Stimulated activated effector memory CD8-positive, alpha-beta T cell treated with anti-CD3 and anti-CD28 coated beads, Interleukin-12 subunit alpha, Interleukin-12 subunit beta, amount 100 ng/mL, for 72 hours (primary cell): Measurements from ENCODE around the gene SOX6.

Experiments used
- ATAC-seq: fragments of 150-1000 bp; cut with Tn5 transposase; 2 replicates; pipeline ENCODE4 v1.10.0; 2021
- DNase-seq, 2 donors: peaks; one replicate each; pipeline ENCODE4 v3.0.0; 2021 to 2022; ENCODE audit warnings: low spot score in 2 of 2
- H3K27ac Mint-ChIP-seq: one replicate; pipeline ENCODE4 v1.8.0; 2022; ENCODE audit warnings: mild to moderate bottlenecking, mixed read lengths
- H3K36me3 Mint-ChIP-seq: one replicate; pipeline ENCODE4 v1.8.0; 2022; ENCODE audit warnings: mild to moderate bottlenecking, mixed read lengths
- H3K4me1 Mint-ChIP-seq: one replicate; pipeline ENCODE4 v1.8.0; 2022; ENCODE audit warnings: mixed read lengths
- H3K4me3 Mint-ChIP-seq: one replicate; pipeline ENCODE4 v1.8.0; 2022; ENCODE audit warnings: mild to moderate bottlenecking, mixed read lengths
- H3K9me3 Mint-ChIP-seq: one replicate; pipeline ENCODE4 v1.8.0; 2022; ENCODE audit warnings: mixed read lengths

SOX6 gene

DNA sequence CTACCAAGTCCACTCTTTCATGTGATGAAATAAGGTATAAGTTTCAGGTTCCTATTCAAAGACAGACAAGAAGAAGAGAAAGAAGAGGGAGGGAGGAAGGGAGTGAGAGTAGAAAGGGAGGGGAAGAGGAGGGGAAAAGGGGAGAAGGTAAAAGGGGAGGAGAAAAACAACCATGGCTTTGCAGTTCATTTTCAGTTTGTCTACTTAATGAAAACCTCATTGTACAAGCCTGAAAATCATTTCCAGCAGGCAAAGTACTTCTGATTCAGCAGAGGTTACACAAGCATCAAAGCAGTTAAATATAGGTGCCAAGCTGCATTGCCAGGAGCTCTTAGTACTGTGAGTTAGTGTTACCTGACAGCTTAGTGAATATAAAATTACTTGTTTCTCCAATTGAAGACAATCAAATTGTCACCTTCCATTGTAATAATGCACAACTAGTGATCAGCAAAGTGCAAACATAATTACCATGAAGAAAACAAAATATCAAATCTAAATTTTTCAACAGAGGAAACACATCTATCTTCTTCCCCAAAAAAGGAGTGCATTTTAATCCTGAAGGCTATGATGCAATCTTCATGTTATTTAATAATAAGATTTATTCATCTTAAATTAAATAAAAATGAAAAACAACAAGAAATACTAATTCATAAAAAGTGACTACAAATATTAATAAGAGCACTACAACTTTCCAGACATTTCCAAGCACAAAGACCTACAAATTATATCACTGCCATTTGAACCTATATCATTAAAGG is 8.2 kb downstream of the SOX6 start:
- Mint-ChIP-seq H3K9me3 (peaks cover 13% of the 10 kb centered on the region), H3K27ac (no peak overlapping the region), H3K4me3 (no peak overlapping the region), H3K36me3 (no peaks in the 10 kb centered on the region), H3K4me1 (no peaks in the 10 kb centered on the region)
- ATAC-seq (no peak), DNase-seq (no peak)

DNA sequence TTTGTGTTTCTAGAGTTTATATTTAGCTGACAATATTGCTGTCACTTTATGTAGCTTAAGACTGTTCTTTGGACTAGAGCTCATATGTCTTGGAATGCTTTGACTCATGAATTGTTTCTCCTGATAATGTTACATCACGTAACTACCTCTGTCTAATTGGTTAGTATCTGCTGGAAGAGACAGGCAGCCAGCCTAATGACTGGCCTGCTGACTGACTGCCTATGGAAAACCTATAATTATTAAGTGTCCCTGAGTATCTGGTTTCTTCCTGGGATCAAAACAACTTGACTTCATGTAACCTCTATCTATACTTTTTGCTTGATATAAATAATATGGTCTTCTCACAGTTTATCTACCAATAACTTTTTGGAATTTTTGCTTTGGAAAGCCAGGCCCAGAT is 9.4 kb downstream of the SOX6 start:
- no peak for ATAC-seq
- Mint-ChIP-seq H3K36me3 (no peaks in the 10 kb centered on the region), H3K9me3 (peaks cover 13% of the 10 kb centered on the region), H3K4me1 (no peaks in the 10 kb centered on the region), H3K4me3 (no peak overlapping the region), H3K27ac (no peak overlapping the region)
- DNase-seq = no peak

- Mint-ChIP-seq H3K27ac (no peak overlapping the region), H3K9me3 (peaks cover 14% of the 10 kb centered on the region), H3K4me1 (no peaks in the 10 kb centered on the region), H3K4me3 (no peak overlapping the region), H3K36me3 (no peaks in the 10 kb centered on the region)
- no peak for DNase-seq
- no peak for ATAC-seq
These were observed 14.5 kb downstream of the SOX6 start for GRCh38 chr11:16341853-16342252.

- no peaks in the 10 kb centered on the region for H3K4me1 Mint-ChIP-seq
- ATAC-seq = no peak
- H3K4me3 Mint-ChIP-seq = no peak overlapping the region
- H3K36me3 Mint-ChIP-seq = no peaks in the 10 kb centered on the region
- no peak overlapping the region for H3K27ac Mint-ChIP-seq
- peaks cover 14% of the 10 kb centered on the region for H3K9me3 Mint-ChIP-seq
- DNase-seq = no peak
These were observed 18.0 kb downstream of the SOX6 start for GRCh38 chr11:16338393-16338792.

GRCh38 chr11:16337421-16338213 is 18.7 kb downstream of the SOX6 start:
- Mint-ChIP-seq H3K4me1 (no peaks in the 10 kb centered on the region), H3K4me3 (no peak overlapping the region), H3K36me3 (no peaks in the 10 kb centered on the region), H3K27ac (no peak overlapping the region), H3K9me3 (peaks cover 14% of the 10 kb centered on the region)
- ATAC-seq (no peak), DNase-seq (no peak)

DNA sequence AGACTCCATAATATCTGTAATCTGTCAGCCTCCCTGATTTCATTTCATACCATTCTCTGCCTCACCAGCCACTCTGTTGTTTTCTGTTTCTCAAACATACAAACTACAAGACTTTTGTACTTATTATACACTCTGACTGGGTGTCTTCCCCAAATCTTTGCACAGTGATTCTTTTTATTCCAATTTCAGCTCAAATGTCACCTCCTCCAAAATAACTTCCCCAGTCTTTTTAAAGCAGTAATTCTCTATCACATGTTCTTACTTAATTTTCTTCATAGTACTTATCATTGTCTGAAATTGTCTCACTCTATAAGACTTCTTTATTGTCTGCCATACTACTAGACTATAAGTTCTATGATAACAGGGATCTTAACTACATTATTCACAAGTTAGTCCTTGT is 19.6 kb downstream of the SOX6 start:
- H3K4me3 Mint-ChIP-seq = no peak overlapping the region
- DNase-seq (no peak), ATAC-seq (no peak)
- H3K27ac Mint-ChIP-seq = no peak overlapping the region
- no peaks in the 10 kb centered on the region for H3K4me1 Mint-ChIP-seq
- peaks cover 14% of the 10 kb centered on the region for H3K9me3 Mint-ChIP-seq
- H3K36me3 Mint-ChIP-seq = no peaks in the 10 kb centered on the region

GRCh38 chr11:16336204-16336603 is 20.1 kb downstream of the SOX6 start:
- ATAC-seq = no peak
- H3K27ac Mint-ChIP-seq = no peak overlapping the region
- no peak for DNase-seq
- no peaks in the 10 kb centered on the region for H3K36me3 Mint-ChIP-seq
- peaks cover 14% of the 10 kb centered on the region for H3K9me3 Mint-ChIP-seq
- no peaks in the 10 kb centered on the region for H3K4me1 Mint-ChIP-seq
- H3K4me3 Mint-ChIP-seq = no peak overlapping the region

DNA sequence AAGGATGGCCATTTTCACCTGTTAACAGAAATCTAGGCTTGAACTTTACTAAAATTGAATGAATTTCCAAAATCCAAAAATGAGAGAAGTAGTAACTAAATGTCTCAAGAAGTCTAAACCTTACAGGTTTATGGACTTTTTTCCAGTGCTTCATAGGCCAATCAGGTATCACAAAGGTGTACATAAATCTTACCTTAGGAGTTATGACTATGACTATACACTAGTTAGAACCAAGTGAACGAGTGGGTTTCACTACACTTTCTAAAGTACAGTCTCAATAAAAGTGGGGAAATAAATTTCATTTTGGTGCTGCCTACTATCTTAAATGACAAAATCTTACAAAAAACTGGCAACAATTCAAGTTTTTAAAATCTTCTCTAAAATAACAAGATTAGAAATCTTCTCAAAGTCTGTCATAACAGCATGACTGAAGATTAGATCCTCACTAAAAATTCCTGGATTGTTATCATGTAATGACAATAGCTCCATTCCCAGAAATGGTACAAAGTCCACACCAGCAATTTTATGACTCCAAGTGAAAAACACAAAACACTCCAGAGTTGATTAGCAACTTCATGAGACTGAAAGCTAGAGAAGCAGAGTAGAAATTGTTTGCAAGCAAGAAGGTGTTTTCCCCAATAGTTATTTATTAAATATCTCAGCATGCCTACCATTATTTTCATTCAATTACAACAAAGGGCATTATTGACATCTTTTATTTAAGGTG is 20.9 kb downstream of the SOX6 start:
- H3K27ac Mint-ChIP-seq = no peak overlapping the region
- H3K36me3 Mint-ChIP-seq = no peaks in the 10 kb centered on the region
- no peak for DNase-seq
- H3K4me1 Mint-ChIP-seq = no peaks in the 10 kb centered on the region
- ATAC-seq = no peak
- peaks cover 14% of the 10 kb centered on the region for H3K9me3 Mint-ChIP-seq
- H3K4me3 Mint-ChIP-seq = no peak overlapping the region

DNA sequence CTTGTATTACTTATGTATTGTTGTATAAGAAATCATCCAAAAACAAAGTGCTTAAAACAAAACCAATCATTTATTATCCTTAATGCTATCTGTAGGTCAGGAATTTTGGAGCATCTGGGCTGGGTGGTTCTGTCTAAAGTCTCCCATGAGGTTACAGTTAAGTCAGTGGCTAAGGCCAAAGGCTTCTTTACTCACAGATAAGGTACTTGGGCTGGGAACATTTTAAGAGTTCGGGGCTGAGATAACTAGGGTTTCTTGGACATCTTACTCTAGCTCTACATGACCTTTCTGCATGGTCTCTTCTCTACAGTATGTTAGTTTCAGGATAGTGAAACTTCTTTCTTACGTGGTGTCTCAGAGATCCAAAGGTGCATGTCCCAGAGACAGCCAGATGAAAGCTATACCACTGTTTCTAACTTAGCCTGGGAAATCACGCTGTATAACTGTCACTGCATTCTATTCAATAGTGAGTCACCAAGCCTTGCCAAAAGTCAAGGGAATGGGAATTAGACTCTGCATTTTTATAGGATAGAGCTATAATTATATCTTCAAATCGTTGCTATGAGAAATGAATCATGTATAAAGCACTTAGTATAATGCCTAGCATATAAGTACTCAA is 29.6 kb downstream of the SOX6 start:
- ATAC-seq (no peak), DNase-seq (no peak)
- Mint-ChIP-seq H3K36me3 (no peaks in the 10 kb centered on the region), H3K4me1 (no peaks in the 10 kb centered on the region), H3K4me3 (no peak overlapping the region), H3K27ac (no peak overlapping the region), H3K9me3 (peaks cover 7% of the 10 kb centered on the region)

DNA sequence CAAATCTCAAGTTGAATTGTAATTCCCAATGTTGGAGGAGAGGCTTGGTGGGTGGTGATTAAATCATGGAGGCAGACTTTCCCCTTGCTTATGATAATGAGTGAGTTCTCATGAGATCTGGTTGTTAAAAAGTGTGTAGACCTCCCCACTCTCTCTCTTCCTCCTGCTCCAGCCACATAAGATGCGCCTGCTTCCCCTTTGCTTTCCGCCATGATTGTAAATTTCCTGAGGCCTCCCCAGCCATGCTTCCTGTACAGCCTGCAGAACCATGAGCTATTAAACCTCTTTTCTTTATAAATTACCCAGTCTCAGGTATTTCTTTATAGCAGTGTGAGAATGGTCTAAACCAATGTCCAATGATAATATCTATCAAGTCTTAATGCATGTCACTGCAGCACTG is 34.2 kb downstream of the SOX6 start:
- H3K27ac Mint-ChIP-seq = no peak overlapping the region
- DNase-seq (no peak), ATAC-seq (no peak)
- H3K4me3 Mint-ChIP-seq = no peak overlapping the region
- H3K4me1 Mint-ChIP-seq = no peaks in the 10 kb centered on the region
- H3K36me3 Mint-ChIP-seq = no peaks in the 10 kb centered on the region
- peaks cover 9% of the 10 kb centered on the region for H3K9me3 Mint-ChIP-seq

- DNase-seq (no peak), ATAC-seq (no peak)
- H3K4me1 Mint-ChIP-seq = no peaks in the 10 kb centered on the region
- no peak overlapping the region for H3K27ac Mint-ChIP-seq
- H3K4me3 Mint-ChIP-seq = no peak overlapping the region
- peaks cover 9% of the 10 kb centered on the region for H3K9me3 Mint-ChIP-seq
- no peaks in the 10 kb centered on the region for H3K36me3 Mint-ChIP-seq
These were observed 35.2 kb downstream of the SOX6 start for GRCh38 chr11:16321148-16321547.

GRCh38 chr11:16318320-16318719 is 38.0 kb downstream of the SOX6 start:
- Mint-ChIP-seq H3K27ac (no peak overlapping the region), H3K9me3 (peaks cover 9% of the 10 kb centered on the region), H3K4me3 (no peak overlapping the region), H3K4me1 (no peaks in the 10 kb centered on the region), H3K36me3 (no peaks in the 10 kb centered on the region)
- ATAC-seq = no peak
- DNase-seq = no peak

DNA sequence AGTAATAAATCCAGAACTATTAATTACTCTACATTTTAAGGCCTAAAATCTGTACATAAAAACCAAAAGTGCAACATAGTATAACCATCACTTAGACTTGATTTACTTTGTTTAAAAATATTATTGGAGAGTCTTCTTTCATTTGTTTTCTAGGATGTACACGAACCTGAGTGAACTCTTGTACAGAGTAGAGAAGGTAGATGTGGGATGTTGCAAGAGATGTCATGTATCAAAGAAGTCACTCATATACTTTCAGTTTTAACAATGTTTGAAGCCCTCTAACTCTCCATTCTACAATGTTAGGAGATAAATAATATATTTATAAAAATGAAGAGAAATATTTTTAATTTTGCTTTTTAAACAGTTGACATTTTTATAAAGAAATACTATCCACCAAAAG is 38.6 kb downstream of the SOX6 start:
- DNase-seq = no peak

GRCh38 chr11:16313846-16314245 is 42.5 kb downstream of the SOX6 start:
- no peak for DNase-seq
- ATAC-seq = no peak
- H3K4me1 Mint-ChIP-seq = no peaks in the 10 kb centered on the region
- no peak overlapping the region for H3K27ac Mint-ChIP-seq
- peaks cover 3% of the 10 kb centered on the region for H3K9me3 Mint-ChIP-seq
- H3K36me3 Mint-ChIP-seq = no peaks in the 10 kb centered on the region
- H3K4me3 Mint-ChIP-seq = no peak overlapping the region

More for the DNA sequence above, 38.6 kb downstream of the SOX6 start:
- no peak overlapping the region for H3K4me3 Mint-ChIP-seq
- no peaks in the 10 kb centered on the region for H3K4me1 Mint-ChIP-seq
- no peak overlapping the region for H3K27ac Mint-ChIP-seq
- peaks cover 9% of the 10 kb centered on the region for H3K9me3 Mint-ChIP-seq
- H3K36me3 Mint-ChIP-seq = no peaks in the 10 kb centered on the region
- no peak for ATAC-seq

GRCh38 chr11:16312233-16312765 is 44.0 kb downstream of the SOX6 start:
- peaks cover 7% of the 10 kb centered on the region for H3K9me3 Mint-ChIP-seq
- no peak overlapping the region for H3K4me3 Mint-ChIP-seq
- no peak for DNase-seq
- H3K36me3 Mint-ChIP-seq = no peaks in the 10 kb centered on the region
- no peaks in the 10 kb centered on the region for H3K4me1 Mint-ChIP-seq
- no peak for ATAC-seq
- no peak overlapping the region for H3K27ac Mint-ChIP-seq
